Esophagus squamous epithelium (tissue), 4 donors: ENCODE results near the gene CCT8.

Experiments
- CTCF ChIP-seq, 6 experiments: fragments of 450-650 bp in 4 of 6; fragments of 200-600 bp in 2 of 6; sonication (generic) in 2 of 6; IDR thresholded peaks; one replicate each; pipeline ENCODE4 v1.5.1; 2016 to 2019; ENCODE audit warnings: antibody characterized with exemption in 6 of 6, mild to moderate bottlenecking in 4 of 6, moderate library complexity in 4 of 6
- POLR2A ChIP-seq, 4 donors: fragments of 450-650 bp; IDR thresholded peaks; one replicate each; pipeline ENCODE4 v1.6.1; 2017; ENCODE audit warnings: antibody characterized with exemption in 4 of 4, mild to moderate bottlenecking in 4 of 4, moderate library complexity in 3 of 4

- no peak for TF ChIP-seq POLR2A (IDR thresholded peaks at IDR 0.05)
- no peak for TF ChIP-seq CTCF (IDR thresholded peaks at IDR 0.05)
Observed at GRCh38 chr21:29105218-29105617, 31.8 kb upstream of the CCT8 start.
